Measurements from ENCODE around the gene INHBB.

DNA sequence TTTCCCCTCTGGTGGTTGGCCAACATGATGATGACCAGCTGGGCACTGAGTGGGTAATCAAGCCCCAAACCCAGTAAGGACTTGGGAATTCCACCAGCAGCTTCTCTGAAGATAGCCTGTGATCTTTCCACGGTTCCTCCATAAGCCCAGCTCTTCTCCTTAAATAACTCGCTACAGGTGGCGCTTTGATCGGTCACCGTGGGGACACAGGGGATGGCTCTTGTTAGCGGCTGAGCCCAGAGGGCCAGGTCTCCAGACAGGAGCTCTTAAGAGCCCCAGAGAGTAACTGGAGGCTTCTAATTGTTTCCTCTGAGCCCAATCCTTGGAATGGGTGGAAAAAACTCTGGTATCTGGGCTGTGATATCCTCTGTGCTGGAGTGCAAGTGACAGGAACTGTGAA lies 13.6 kb upstream of the INHBB start:
- TF ChIP-seq POLR2A (IDR thresholded peaks at IDR 0.05) = no peak
- TF ChIP-seq, protein P1, sequence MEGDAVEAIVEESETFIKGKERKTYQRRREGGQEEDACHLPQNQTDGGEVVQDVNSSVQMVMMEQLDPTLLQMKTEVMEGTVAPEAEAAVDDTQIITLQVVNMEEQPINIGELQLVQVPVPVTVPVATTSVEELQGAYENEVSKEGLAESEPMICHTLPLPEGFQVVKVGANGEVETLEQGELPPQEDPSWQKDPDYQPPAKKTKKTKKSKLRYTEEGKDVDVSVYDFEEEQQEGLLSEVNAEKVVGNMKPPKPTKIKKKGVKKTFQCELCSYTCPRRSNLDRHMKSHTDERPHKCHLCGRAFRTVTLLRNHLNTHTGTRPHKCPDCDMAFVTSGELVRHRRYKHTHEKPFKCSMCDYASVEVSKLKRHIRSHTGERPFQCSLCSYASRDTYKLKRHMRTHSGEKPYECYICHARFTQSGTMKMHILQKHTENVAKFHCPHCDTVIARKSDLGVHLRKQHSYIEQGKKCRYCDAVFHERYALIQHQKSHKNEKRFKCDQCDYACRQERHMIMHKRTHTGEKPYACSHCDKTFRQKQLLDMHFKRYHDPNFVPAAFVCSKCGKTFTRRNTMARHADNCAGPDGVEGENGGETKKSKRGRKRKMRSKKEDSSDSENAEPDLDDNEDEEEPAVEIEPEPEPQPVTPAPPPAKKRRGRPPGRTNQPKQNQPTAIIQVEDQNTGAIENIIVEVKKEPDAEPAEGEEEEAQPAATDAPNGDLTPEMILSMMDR (IDR thresholded peaks at IDR 0.05) = no peak
- TF ChIP-seq POLR2AphosphoS5 (IDR thresholded peaks at IDR 0.05) = no peak
- no peak for TF ChIP-seq EP300 (IDR thresholded peaks at IDR 0.05)
